Measurements from ENCODE around the gene FILIP1L. TPM values are rescaled to one million over a fixed set of nuclear protein-coding genes. Genes with fewer than 3 reads are reported as not detected.

FILIP1L gene
- total RNA-seq, 1 donor, result 15.2 TPM

GRCh38 chr3:99939876-99940275 is 174.4 kb downstream of the FILIP1L start:
- no peak for DNase-seq (ENCODE audit: low read depth)
- no peak overlapping the region for H3K4me3 ChIP-seq (ENCODE audit: low read depth, low read length)
- TF ChIP-seq CTCF (IDR thresholded peaks at IDR 0.05; ENCODE audit: insufficient read depth, low read length), result no peak

- H3K4me3 ChIP-seq (ENCODE audit: low read depth, low read length), result no peak overlapping the region
- no peak for TF ChIP-seq CTCF (IDR thresholded peaks at IDR 0.05; ENCODE audit: insufficient read depth, low read length)
- peak; percentile 67 for DNase-seq (ENCODE audit: low read depth)
Measured at GRCh38 chr3:99938270-99938911, 175.9 kb downstream of the FILIP1L start.

GRCh38 chr3:99934975-99935797 is 179.1 kb downstream of the FILIP1L start:
- no peak for TF ChIP-seq CTCF (IDR thresholded peaks at IDR 0.05; ENCODE audit: insufficient read depth, low read length)
- H3K4me3 ChIP-seq (ENCODE audit: low read depth, low read length), result no peak overlapping the region
- peak; percentile 57 for DNase-seq (ENCODE audit: low read depth)

GRCh38 chr3:99933971-99934750 is 180.1 kb downstream of the FILIP1L start:
- H3K4me3 ChIP-seq (ENCODE audit: low read depth, low read length), result no peak overlapping the region
- DNase-seq (ENCODE audit: low read depth), result no peak
- TF ChIP-seq CTCF (IDR thresholded peaks at IDR 0.05; ENCODE audit: insufficient read depth, low read length), result no peak

GRCh38 chr3:99931059-99931458 is 183.2 kb downstream of the FILIP1L start:
- no peak for DNase-seq (ENCODE audit: low read depth)
- no peak overlapping the region for H3K4me3 ChIP-seq (ENCODE audit: low read depth, low read length)
- TF ChIP-seq CTCF (IDR thresholded peaks at IDR 0.05; ENCODE audit: insufficient read depth, low read length), result no peak

GRCh38 chr3:99929745-99930139 is 184.6 kb downstream of the FILIP1L start:
- H3K4me3 ChIP-seq (ENCODE audit: low read depth, low read length), result peak overlapping the region; percentile 23
- DNase-seq (ENCODE audit: low read depth), result peak; percentile 75
- no peak for TF ChIP-seq CTCF (IDR thresholded peaks at IDR 0.05; ENCODE audit: insufficient read depth, low read length)

All from fibroblast of the aortic adventitia (primary cell).